ENCODE measurements around the gene OCA2.

DNA sequence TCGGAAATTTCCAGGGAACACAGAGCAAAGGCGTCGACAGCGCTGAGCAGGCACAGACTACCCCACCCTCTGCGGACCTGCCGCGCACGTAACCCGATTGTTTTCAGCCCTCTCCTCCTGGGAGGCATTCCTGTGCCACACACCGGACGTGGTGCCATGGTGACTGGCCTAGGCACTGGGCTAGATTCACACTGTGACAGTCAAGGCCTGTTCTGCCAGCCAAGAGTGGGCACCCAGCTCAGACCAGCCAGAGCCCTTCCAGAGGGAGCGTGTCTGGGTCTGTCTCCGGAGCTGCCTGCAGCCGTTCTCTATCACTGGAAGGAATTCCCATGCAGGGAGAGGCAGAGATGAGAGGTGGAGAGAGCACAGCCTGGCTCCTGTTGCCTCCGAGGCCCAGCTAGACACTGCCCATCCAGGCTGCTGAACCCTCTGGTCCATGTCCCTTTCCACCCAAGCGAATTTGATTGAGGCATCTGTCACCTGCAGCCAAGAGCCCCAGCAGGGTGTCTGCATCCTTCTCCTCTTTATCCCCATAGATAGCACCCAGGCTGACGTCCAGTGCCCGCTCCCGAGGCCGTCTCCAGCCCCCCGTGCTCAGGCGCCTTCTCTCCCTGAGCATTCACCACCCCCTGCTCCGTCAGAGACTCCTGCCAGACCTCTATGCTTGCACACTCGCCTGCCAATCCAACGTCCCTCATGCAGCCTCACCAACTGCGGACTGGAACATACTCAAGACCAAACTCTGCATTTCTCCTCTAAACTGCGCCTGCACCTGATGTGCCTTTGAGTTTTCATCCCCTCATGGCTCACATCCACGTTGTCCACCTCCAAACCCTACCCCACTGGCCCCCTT is 267.5 kb downstream of the OCA2 start:
- TF ChIP-seq YY1 (IDR thresholded peaks at IDR 0.05; ENCODE audit: insufficient read depth, insufficient read length) (no peak), ZNF274 (IDR thresholded peaks at IDR 0.05; ENCODE audit: low read depth, low read length) (no peak), SUZ12 (IDR thresholded peaks at IDR 0.05; ENCODE audit: extremely low read depth, insufficient read depth, insufficient read length) (no peak)

Data from NT2/D1 (cell line).